COR-L47 (cell line): ENCODE results near the gene TSPY4.
"Not testable (repeated sequence)": the region's sequence is repeated elsewhere in the genome, so short reads cannot be mapped to it uniquely, and the experiment has no call there.

ENCODE experiments used
- DNase-seq: peaks from one replicate; lab custom pipeline; 2025; lab: John Stamatoyannopoulos, UW

Gene TSPY4, protein sequence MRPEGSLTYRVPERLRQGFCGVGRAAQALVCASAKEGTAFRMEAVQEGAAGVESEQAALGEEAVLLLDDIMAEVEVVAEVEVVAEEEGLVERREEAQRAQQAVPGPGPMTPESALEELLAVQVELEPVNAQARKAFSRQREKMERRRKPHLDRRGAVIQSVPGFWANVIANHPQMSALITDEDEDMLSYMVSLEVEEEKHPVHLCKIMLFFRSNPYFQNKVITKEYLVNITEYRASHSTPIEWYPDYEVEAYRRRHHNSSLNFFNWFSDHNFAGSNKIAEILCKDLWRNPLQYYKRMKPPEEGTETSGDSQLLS

GRCh38 chrY:9337164-9337563 lies at the start of gene TSPY4:
TSS of gene TSPY4 (plus strand) at chrY:9337464. CDS start at chrY:9337510, 46 bp downstream.
- not testable (repeated sequence) for DNase-seq

GRCh38 chrY:9320996-9321395 lies 16.3 kb upstream of the TSPY4 start:
- no peak for DNase-seq

- not testable (repeated sequence) for DNase-seq
Measured at GRCh38 chrY:9357497-9357896, 20.2 kb downstream of the TSPY4 start, which contains the start of gene TSPY8. TSS of gene TSPY8 (plus strand) at chrY:9357797. CDS start at chrY:9357843, 46 bp downstream.
